Duodenal mucosa (tissue), 2 donors: ENCODE data around the gene WRAP73.

Experiments used
- H3K27ac ChIP-seq: one replicate; pipeline ENCODE4 v1.7.0; 2013; ENCODE audit warnings: low read depth, low read length
- H3K27me3 ChIP-seq, 2 donors: one replicate each; pipeline ENCODE4 v1.7.0; 2013; ENCODE audit warnings: low read length in 2 of 2, control low read depth in 1 of 2; ENCODE audit not compliant: insufficient read depth in 2 of 2, control insufficient read depth in 1 of 2
- H3K36me3 ChIP-seq, 2 donors: one replicate each; pipeline ENCODE4 v1.7.0; 2013; ENCODE audit warnings: low read length in 2 of 2, control low read depth in 1 of 2; ENCODE audit not compliant: insufficient read depth in 2 of 2, control insufficient read depth in 1 of 2
- H3K4me1 ChIP-seq, 2 donors: one replicate each; pipeline ENCODE4 v1.7.0; 2013; ENCODE audit warnings: low read length in 2 of 2, control low read depth in 1 of 2; ENCODE audit not compliant: insufficient read depth in 2 of 2, control insufficient read depth in 1 of 2
- H3K4me3 ChIP-seq, 2 donors: one replicate each; pipeline ENCODE4 v1.7.0; 2013; ENCODE audit warnings: low read length in 2 of 2, low read depth in 1 of 2
- H3K9ac ChIP-seq, 2 donors: one replicate each; pipeline ENCODE4 v1.7.0; 2013; ENCODE audit warnings: low read length in 2 of 2, low read depth in 1 of 2
- H3K9me3 ChIP-seq, 2 donors: one replicate each; pipeline ENCODE4 v1.7.0; 2013; ENCODE audit warnings: low read length in 2 of 2, control low read depth in 1 of 2; ENCODE audit not compliant: control insufficient read depth in 1 of 2

Gene WRAP73, protein sequence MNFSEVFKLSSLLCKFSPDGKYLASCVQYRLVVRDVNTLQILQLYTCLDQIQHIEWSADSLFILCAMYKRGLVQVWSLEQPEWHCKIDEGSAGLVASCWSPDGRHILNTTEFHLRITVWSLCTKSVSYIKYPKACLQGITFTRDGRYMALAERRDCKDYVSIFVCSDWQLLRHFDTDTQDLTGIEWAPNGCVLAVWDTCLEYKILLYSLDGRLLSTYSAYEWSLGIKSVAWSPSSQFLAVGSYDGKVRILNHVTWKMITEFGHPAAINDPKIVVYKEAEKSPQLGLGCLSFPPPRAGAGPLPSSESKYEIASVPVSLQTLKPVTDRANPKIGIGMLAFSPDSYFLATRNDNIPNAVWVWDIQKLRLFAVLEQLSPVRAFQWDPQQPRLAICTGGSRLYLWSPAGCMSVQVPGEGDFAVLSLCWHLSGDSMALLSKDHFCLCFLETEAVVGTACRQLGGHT

DNA sequence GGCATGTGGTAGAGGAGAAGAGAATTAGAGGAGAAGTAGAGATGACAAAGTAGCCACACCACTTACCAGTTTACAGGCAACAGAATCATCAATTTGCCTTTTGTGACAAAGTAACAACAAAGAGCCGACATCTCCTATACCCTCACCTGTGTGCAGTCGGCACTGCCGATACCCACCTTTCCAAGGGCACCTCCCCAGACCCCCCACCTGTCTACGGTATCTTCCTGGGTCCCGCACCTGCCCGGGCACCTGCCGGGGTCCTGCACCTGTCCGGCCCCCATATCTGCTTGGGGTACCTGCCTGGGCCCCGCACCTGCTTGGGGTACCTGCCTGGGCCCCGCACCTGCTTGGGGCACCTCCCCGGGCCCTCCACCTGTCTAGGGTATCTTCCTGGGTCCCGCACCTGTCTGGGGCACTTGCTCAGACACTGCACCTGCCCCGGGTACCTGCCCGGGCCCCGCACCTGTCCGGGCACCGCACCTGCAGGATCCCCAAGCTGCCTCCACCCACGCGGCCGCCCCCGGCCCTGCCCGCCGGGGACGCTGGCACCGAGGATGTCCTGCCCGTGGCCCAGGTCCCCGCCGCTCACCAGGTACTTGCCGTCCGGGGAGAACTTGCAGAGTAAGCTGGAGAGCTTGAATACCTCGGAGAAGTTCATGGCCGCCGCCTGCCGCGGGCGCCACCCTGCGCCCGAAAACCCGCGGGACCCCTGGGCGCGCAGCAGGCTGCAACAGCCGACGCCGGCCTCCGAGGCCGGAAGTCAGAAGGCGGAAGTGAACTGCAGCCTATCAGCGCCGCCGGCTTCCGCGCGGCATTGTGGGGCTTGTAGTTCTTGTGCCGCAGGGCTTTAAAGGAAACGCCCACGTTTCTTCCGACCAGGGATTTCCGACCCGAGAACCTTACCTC, at the start of gene WRAP73:
Gene WRAP73, minus strand, starts transcription at position 762 of the 906 bp plus-strand sequence. Its CDS starts 104 bp downstream, at position 658.
- peaks cover 6 to 21% of the 10 kb centered on the region in 2 donors for H3K36me3 ChIP-seq
- H3K9ac ChIP-seq: peak within 1 kb of the TSS; percentile 69 to 71
- H3K27me3 ChIP-seq: peaks cover 37 to 38% of the 10 kb centered on the region in 2 donors
- peaks cover 14 to 17% of the 10 kb centered on the region in 2 donors for H3K4me1 ChIP-seq
- H3K9me3 ChIP-seq: no peaks in the 10 kb centered on the region
- H3K27ac ChIP-seq: no peak within 1 kb of the TSS
- H3K4me3 ChIP-seq: peak within 1 kb of the TSS; percentile 78 to 84

DNA sequence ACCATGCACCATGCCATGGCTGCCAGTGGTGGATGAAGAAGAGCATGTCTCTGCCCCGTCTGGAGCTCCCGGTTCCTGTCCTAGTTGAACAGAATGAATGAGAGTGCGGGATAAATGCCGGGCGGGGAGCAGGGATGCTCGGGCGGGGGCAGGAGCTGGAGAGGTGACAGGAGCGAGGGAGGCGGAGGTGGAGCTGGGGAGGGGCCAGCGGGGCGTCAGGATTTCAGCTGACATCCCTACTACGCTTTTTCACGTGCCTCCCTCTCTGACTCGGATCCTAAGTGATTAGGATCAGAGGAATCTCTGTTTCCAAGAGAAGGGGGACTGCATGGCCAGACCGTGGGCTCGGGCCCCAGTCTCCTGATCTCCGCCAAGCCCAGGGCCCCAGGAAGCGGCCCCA, 49.7 kb upstream of the WRAP73 start:
- Histone ChIP-seq H3K9ac (no peak overlapping the region), H3K4me1 (no peaks in the 10 kb centered on the region), H3K9me3 (no peaks in the 10 kb centered on the region), H3K27me3 (peaks cover 0 to 17% of the 10 kb centered on the region in 2 donors), H3K36me3 (no peaks in the 10 kb centered on the region), H3K27ac (no peak overlapping the region), H3K4me3 (no peak overlapping the region)

DNA sequence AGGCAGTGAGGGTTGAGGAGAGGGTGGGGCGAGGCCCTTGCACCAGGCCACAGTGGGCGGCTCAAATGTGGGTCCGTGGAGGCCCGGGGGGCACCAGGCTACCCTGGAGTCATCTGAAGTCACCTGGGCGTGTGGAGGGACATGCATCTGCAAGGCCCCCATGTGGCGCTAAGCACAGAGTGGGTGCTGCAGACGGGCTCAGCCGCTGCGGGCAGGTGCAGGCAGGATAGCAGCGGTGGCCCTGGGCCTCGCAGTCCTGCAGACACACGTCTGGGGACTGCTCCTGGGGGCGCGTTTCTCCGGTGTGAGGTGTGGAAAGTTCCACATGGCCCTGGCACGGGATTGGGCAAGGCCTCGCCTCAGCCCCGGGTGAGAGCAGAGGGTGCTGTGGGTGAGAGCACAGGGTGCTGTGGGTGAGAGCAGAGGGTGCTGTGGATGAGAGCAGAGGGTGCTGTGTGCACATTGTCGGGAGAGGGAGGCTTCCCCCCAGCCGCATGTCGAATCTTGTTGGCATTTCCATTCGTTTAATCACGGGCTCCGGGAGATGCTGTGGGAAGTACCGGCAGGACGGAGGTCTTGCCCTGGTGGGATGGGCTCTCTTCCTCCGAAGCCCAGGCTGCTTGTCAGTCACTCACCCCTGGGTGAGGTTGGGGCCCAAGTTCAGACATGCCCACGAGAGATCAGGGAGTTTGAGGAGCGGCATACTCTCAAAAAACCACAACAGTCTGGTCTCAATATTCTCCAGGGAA, 48.9 kb upstream of the WRAP73 start:
- Histone ChIP-seq H3K27ac (no peak overlapping the region), H3K27me3 (peaks cover 0 to 17% of the 10 kb centered on the region in 2 donors), H3K36me3 (no peaks in the 10 kb centered on the region), H3K9me3 (no peaks in the 10 kb centered on the region), H3K4me1 (no peaks in the 10 kb centered on the region), H3K4me3 (no peak overlapping the region), H3K9ac (no peak overlapping the region)

DNA sequence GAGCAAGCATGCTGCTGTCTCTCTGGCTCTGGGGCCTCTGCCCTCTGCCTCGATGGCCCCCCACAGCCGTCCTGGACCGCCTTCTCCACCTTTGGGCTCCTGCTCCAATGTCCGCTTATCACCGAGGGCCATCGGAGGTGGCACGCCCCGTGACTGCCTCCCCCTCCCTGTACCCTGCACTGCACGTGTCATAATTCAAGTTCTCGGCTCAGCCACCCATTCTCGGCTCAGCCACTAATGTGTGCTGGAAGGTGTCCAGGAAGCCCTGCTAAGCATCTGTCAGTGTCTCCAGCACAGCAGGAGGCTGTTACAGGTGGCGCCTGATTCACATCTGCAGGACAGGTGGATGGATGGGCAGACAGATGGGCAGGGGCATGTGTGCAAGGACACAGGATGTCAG, 47.9 kb upstream of the WRAP73 start:
- H3K27ac ChIP-seq: no peak overlapping the region
- no peaks in the 10 kb centered on the region for H3K36me3 ChIP-seq
- H3K4me1 ChIP-seq: no peaks in the 10 kb centered on the region
- H3K27me3 ChIP-seq: peaks cover 0 to 17% of the 10 kb centered on the region in 2 donors
- no peak overlapping the region for H3K4me3 ChIP-seq
- H3K9ac ChIP-seq: no peak overlapping the region
- no peaks in the 10 kb centered on the region for H3K9me3 ChIP-seq

DNA sequence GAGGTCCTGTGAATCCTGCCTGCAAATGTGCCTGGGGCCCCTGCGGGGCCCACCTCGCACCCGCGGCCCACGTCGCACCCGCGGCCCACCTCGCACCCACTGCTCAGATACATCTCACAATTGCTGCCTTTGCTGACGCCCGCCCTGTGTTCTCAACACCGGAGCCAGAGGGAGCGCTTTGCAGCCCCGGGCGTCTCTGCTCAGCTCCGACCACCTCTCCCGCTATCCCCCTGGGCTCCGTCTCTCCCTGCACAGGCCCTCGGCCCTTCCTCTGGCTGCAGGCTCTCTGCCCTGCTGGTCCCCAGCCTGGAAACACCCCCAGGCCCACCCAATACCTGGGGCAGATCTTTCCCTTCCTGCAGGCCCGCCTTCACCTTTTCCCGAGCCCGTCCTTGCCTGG, 47.2 kb upstream of the WRAP73 start:
- Histone ChIP-seq H3K4me1 (no peaks in the 10 kb centered on the region), H3K9ac (no peak overlapping the region), H3K36me3 (no peaks in the 10 kb centered on the region), H3K4me3 (no peak overlapping the region), H3K27me3 (peaks cover 0 to 18% of the 10 kb centered on the region in 2 donors), H3K27ac (no peak overlapping the region), H3K9me3 (no peaks in the 10 kb centered on the region)

DNA sequence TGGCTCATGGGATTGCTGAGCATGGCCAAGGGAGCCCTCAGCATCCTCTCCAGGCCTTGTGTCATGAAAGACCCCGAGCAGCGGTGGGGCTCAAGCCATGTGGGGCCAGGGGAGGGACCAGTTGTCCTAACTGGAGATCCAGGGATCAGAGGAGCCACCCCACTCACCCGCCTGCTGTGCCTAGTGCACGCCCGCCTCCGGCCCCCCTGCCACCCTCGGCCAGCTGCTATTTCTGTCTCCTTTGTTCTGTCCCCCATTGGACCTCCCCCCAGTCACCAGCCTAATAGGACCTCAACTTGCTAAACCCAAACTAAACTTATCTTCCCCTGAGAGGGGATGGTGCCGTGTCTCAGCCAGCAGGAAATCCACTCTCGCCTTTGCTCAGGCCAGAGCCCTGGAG, 46.8 kb upstream of the WRAP73 start:
- Histone ChIP-seq H3K4me1 (no peaks in the 10 kb centered on the region), H3K9ac (no peak overlapping the region), H3K36me3 (no peaks in the 10 kb centered on the region), H3K27me3 (peaks cover 0 to 20% of the 10 kb centered on the region in 2 donors), H3K27ac (no peak overlapping the region), H3K9me3 (no peaks in the 10 kb centered on the region), H3K4me3 (no peak overlapping the region)

DNA sequence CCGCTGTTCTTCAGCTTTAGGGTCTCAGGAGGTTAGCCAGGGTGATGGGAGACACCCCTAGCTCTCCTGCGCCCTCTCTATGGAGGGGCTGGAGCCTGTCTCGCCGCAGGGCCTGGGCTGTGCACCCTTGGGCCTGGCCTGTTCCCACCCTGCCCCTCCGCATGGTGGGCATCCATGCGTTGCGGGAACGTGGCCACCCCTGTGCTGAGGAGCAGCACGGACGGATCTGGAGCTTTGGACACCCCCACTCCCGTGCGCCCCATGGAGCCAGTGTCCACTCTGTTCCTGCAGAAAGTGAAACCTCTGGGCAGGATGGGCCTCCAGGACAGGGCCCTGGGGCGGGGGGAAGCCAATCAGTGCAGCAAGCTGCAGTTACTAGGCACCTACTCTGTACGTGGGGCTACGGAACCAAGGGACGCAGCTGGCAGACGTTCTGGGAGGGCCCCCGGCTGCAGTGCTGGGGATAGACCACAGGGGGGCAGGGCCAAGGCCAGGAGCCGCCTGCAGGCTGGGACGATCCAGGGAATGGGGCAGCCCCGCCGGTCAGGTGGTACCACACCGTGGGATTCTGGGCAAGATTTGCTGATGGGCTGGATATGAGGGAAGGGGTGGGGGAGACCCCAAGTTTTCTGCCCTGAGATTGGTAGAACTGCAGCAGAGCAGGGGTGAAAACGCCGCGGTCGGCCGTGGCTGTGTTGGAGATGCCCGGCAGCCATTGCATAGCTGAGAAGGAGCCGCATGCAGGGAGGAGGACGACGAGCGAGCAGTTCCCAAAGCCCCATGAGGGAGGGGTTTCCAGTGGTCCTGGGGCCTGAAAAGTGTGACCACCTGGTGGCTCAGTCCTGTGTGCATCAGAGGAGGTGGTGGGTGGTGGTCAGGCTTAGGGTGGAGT, 45.7 kb upstream of the WRAP73 start:
- H3K9me3 ChIP-seq: no peaks in the 10 kb centered on the region
- peaks cover 0 to 20% of the 10 kb centered on the region in 2 donors for H3K27me3 ChIP-seq
- no peaks in the 10 kb centered on the region for H3K36me3 ChIP-seq
- H3K4me1 ChIP-seq: no peaks in the 10 kb centered on the region
- no peak overlapping the region for H3K9ac ChIP-seq
- H3K27ac ChIP-seq: no peak overlapping the region
- no peak overlapping the region for H3K4me3 ChIP-seq

DNA sequence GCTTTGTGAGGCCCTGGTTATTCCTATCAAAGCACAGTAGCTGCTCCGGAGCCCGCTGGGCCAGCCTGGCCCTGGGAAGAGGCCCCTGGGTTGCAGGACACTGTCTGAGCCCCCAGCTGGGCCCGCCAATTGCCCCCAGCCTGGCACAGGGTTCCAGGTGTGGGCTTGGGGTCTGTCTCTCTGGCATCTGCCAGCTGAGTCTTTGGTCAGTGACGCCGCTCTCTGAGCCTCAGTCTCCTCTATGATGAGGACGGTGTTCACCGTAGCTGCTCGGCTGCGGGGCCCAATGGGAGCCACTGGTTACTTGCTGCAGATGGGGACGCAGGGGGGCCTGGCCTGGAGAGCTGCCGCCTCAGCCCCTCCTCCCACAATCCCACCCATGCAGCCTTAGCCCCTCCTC, 43.4 kb upstream of the WRAP73 start:
- no peak overlapping the region for H3K9ac ChIP-seq
- peaks cover 0 to 14% of the 10 kb centered on the region in 2 donors for H3K27me3 ChIP-seq
- H3K4me1 ChIP-seq: no peaks in the 10 kb centered on the region
- H3K9me3 ChIP-seq: no peaks in the 10 kb centered on the region
- H3K36me3 ChIP-seq: no peaks in the 10 kb centered on the region
- H3K4me3 ChIP-seq: no peak overlapping the region
- H3K27ac ChIP-seq: no peak overlapping the region

DNA sequence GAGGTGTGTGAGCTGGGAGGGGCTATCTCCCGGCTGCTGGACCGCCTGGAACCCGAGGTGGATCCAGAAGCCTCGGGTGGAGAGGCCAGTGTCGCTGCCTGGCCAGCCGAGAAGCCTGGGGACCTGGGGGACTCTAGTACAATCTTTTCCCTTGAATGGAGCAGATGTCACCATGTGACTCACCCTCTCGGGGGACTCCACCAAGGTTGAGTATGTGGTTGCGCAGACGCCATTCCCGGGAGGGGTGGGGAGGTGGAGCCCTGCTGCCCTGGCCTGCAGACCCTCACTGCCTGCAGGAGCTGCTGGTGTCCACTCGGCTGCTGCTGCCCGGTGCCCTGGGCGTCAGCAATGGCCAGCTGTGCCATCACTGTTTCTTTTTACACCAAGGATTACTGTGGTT, 42.7 kb upstream of the WRAP73 start:
- Histone ChIP-seq H3K27ac (no peak overlapping the region), H3K4me1 (no peaks in the 10 kb centered on the region), H3K36me3 (no peaks in the 10 kb centered on the region), H3K27me3 (peaks cover 0 to 14% of the 10 kb centered on the region in 2 donors), H3K9ac (no peak overlapping the region), H3K9me3 (no peaks in the 10 kb centered on the region), H3K4me3 (no peak overlapping the region)
